Measurements from ENCODE around the gene KIF26B. TPM values are rescaled to one million over a fixed set of nuclear protein-coding genes. Genes with fewer than 3 reads are reported as not detected.

KIF26B gene
- total and polyA plus RNA-seq, 2 of the 4 experiments (the other 2 are of a cell fraction) = 0.53 to 0.54 TPM

DNA sequence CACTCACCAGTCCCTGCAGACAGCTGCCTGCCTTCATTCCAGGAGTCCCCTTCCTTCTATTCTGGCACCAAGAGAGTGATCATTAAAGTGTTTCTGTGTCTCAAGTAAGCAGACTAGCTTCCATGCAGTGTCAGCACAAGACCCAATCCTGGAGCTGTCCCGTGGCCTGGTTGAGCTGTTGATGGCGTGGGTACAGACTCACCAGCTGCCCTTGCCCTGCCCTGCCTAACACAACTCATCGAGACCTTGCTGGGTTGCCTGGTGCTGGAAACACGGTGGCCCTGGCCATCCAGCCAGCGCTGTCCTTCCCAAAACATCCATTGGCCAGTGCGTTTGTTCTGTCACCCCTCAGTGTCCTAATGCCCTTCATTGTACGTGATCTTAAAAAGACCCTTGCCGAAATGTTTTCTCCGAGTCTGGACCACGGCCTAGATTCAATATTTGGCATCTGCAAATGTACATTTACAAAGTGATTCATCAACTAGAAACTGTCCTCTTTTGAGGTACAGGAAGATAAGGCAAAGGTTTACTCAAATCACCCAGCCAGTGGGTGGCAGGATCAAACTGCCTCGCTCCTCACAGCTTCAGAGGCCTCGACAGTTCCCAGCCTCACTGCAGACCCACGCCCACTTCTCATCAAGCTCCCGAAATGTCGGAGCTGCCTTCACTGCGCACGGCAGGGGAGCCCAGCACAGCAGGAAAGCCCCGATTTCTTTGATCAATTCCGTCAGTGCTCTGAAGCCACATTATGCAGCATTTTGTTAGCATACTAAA is 494.2 kb downstream of the KIF26B start:
- Histone ChIP-seq H3K4ac (ENCODE audit: low read depth, low read length) (no peak overlapping the region), H2BK20ac (ENCODE audit: low read depth, low read length) (no peak overlapping the region), H3K4me1 (ENCODE audit: control insufficient read depth, insufficient read depth, low read length) (no peaks in the 10 kb centered on the region), H4K5ac (ENCODE audit: low read depth, low read length) (no peak overlapping the region), H3K4me3 (ENCODE audit: insufficient read depth, low read depth, low read length) (no peak overlapping the region), H3K27me3 (ENCODE audit: control insufficient read depth, insufficient read depth, low read length) (no peaks in the 10 kb centered on the region), H3K9ac (ENCODE audit: low read depth, low read length) (no peak overlapping the region), H3K18ac (ENCODE audit: low read depth, low read length) (no peak overlapping the region), H2BK5ac (ENCODE audit: low read depth, low read length, poor library complexity, severe bottlenecking) (no peak overlapping the region), H4K20me1 (ENCODE audit: insufficient read depth, low read length) (no peaks in the 10 kb centered on the region), H3K4me2 (ENCODE audit: low read depth, low read length) (no peak overlapping the region), H4K91ac (ENCODE audit: insufficient read depth, low read depth, low read length) (no peak overlapping the region), H3K79me1 (ENCODE audit: low read depth in 1 of 2, low read length in 2 of 2) (no peaks in the 10 kb centered on the region), H4K8ac (ENCODE audit: low read depth in 2 of 2, low read length in 2 of 2) (no peak overlapping the region), H3K27ac (ENCODE audit: insufficient read depth, low read length) (no peak overlapping the region), H3K9me3 (ENCODE audit: control insufficient read depth, insufficient read depth, low read length) (no peaks in the 10 kb centered on the region; the same call in 1 of the 2 replicates), H3K14ac (replicated peaks; ENCODE audit: low read depth, low read length) (no peak overlapping the region), H3K56ac (ENCODE audit: extremely low read depth, insufficient read depth, low read length) (no peak overlapping the region), H3K9me1 (ENCODE audit: insufficient read depth, low read length) (no peaks in the 10 kb centered on the region), H2AK9ac (replicated peaks; ENCODE audit: low read depth, low read length, poor library complexity) (no peak overlapping the region), H2BK120ac (ENCODE audit: low read depth, low read length) (no peak overlapping the region), H2AK5ac (ENCODE audit: low read depth, low read length) (no peak overlapping the region), H3K36me3 (ENCODE audit: control insufficient read depth, insufficient read depth, low read length) (peaks cover 8% of the 10 kb centered on the region), H2BK15ac (ENCODE audit: low read depth, low read length) (no peak overlapping the region), H2AFZ (replicated peaks; ENCODE audit: low read length, poor library complexity) (no peak overlapping the region), H3K23ac (ENCODE audit: low read depth, low read length) (no peak overlapping the region)
- no peak for DNase-seq
- BruUV-seq (replicated peaks) = no TSS peak
- TF ChIP-seq CEBPB (IDR thresholded peaks at IDR 0.05; ENCODE audit: low read depth, low read length) = no peak
- TF ChIP-seq POLR2A (IDR thresholded peaks at IDR 0.05; ENCODE audit: low read depth, low read length) = no peak
- no peak for TF ChIP-seq NFE2L2 (IDR thresholded peaks at IDR 0.05; ENCODE audit: low read depth, low read length)
- no peak for TF ChIP-seq BHLHE40 (IDR thresholded peaks at IDR 0.05; ENCODE audit: low read depth, low read length)
- TF ChIP-seq SMC3 (IDR thresholded peaks at IDR 0.05; ENCODE audit: low read depth, low read length) = no peak
- TF ChIP-seq, protein P1, sequence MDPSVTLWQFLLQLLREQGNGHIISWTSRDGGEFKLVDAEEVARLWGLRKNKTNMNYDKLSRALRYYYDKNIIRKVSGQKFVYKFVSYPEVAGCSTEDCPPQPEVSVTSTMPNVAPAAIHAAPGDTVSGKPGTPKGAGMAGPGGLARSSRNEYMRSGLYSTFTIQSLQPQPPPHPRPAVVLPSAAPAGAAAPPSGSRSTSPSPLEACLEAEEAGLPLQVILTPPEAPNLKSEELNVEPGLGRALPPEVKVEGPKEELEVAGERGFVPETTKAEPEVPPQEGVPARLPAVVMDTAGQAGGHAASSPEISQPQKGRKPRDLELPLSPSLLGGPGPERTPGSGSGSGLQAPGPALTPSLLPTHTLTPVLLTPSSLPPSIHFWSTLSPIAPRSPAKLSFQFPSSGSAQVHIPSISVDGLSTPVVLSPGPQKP (IDR thresholded peaks at IDR 0.05; ENCODE audit: borderline replicate concordance, low read depth, low read length) = no peak
- no peak for TF ChIP-seq RAD21 (IDR thresholded peaks at IDR 0.05; ENCODE audit: low read length)
- TF ChIP-seq MAZ (IDR thresholded peaks at IDR 0.05; ENCODE audit: borderline replicate concordance, low read depth, low read length) = no peak
- no peak for TF ChIP-seq CHD1 (IDR thresholded peaks at IDR 0.05; ENCODE audit: low read depth, low read length)
- no peak for TF ChIP-seq RFX5 (IDR thresholded peaks at IDR 0.05; ENCODE audit: low read depth, low read length)
- TF ChIP-seq RCOR1 (IDR thresholded peaks at IDR 0.05; ENCODE audit: insufficient replicate concordance, low read length) = no peak
- TF ChIP-seq MAFK (IDR thresholded peaks at IDR 0.05; ENCODE audit: low read depth, low read length) = no peak
- no peak for TF ChIP-seq FOS (IDR thresholded peaks at IDR 0.05; ENCODE audit: low read depth, low read length)
- TF ChIP-seq, protein P2, sequence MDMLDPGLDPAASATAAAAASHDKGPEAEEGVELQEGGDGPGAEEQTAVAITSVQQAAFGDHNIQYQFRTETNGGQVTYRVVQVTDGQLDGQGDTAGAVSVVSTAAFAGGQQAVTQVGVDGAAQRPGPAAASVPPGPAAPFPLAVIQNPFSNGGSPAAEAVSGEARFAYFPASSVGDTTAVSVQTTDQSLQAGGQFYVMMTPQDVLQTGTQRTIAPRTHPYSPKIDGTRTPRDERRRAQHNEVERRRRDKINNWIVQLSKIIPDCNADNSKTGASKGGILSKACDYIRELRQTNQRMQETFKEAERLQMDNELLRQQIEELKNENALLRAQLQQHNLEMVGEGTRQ (IDR thresholded peaks at IDR 0.05; ENCODE audit: low read depth, low read length) = no peak
- TF ChIP-seq, protein P3, sequence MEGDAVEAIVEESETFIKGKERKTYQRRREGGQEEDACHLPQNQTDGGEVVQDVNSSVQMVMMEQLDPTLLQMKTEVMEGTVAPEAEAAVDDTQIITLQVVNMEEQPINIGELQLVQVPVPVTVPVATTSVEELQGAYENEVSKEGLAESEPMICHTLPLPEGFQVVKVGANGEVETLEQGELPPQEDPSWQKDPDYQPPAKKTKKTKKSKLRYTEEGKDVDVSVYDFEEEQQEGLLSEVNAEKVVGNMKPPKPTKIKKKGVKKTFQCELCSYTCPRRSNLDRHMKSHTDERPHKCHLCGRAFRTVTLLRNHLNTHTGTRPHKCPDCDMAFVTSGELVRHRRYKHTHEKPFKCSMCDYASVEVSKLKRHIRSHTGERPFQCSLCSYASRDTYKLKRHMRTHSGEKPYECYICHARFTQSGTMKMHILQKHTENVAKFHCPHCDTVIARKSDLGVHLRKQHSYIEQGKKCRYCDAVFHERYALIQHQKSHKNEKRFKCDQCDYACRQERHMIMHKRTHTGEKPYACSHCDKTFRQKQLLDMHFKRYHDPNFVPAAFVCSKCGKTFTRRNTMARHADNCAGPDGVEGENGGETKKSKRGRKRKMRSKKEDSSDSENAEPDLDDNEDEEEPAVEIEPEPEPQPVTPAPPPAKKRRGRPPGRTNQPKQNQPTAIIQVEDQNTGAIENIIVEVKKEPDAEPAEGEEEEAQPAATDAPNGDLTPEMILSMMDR (conservative IDR thresholded peaks at IDR 0.05; ENCODE audit: low read depth, low read length) = no peak
- intact Hi-C loops (cut with micrococcal nuclease) = no loop called here
- dilution Hi-C loops (cut with HindIII; ENCODE audit: low sequenced_read_pairs, unreplicated experiment) = no loop called here
- CTCF ChIA-PET = no interaction called here
- 72% methylated on average over 11 of the region's 19 CpGs; no CpG with 5 or more reads in 1 of the 2 experiments for WGBS, 2 experiments (ENCODE audit: extremely low coverage in 2 of 2, insufficient read length in 1 of 2)
- in situ Hi-C loops (cut with MboI; ENCODE audit: low sequenced_read_pairs) = no loop called here
- POLR2A ChIA-PET (ENCODE audit: unreplicated experiment) = no interaction called here
- no peak for ATAC-seq (ENCODE audit: low read depth)

All from IMR-90 (cell line).